NCI-H1105 (cell line): ENCODE results near the gene CNOT4.
"Not testable (repeated sequence)": the region's sequence is repeated elsewhere in the genome, so short reads cannot be mapped to it uniquely, and the experiment has no call there.

Source experiments
- DNase-seq: peaks from one replicate; lab custom pipeline; 2025; lab: John Stamatoyannopoulos, UW

CNOT4 gene

DNA sequence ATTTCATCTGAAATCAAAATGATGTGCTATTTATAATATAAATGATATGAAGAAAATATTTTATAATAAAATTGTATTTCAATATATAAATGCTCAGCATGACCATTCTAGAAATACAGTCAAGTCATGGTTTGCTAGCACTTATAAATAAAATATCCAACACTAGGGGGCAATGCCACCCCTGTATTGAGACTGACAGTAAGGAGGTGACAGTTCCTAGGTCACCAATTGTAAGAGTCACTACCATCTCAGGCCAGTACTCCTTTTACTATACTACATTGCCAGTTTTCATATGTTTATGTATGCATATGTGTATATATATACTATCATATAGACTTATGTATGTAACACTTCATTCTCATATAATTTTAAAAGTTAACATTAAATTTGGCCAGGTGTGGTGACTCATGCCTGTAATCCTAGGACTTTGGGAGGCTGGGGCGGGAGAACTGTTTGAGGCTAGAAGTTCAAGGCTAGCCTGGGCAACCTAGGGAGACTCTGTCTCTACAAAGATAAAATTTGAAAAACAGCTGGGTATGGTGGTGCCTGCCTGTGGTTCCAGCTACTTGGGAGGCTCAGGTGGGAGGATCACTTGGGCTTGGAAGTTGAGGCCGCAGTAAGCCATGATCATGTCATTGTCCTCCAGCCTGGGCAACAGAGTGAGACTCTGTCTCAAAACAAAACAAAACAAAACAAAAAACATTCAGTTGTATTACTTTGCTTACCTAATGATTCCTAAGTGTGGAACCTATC, 2.4 kb upstream of the CNOT4 start:
- peak; percentile 26 for DNase-seq

DNA sequence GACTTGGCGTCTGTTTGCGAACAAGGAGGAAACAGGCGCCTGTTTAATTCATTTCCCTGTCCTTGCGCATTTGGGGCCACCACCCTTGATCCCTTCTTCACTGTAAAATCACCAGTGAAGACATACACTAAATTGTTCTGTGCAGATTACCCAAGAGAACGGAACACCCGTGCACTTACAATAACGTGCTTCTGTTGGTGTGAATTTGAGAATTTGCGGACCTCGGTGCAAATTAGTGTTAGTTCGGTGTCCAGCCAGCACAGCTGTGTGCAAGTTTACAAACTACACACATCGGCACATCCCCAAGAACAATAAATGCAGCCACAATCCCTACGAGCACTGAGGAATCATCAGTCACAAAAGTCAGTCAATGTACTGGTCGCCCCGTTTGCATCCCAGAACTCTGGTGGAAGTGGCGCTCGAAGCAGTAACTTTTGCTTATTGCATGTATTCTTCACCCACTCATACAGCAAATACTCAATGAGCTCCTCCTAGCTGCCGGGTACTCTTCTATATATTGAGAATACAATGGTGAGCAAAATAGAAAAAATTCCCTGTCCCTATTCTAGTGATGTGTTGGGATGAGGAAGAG, 786 bp upstream of the CNOT4 start:
- DNase-seq = no peak

DNA sequence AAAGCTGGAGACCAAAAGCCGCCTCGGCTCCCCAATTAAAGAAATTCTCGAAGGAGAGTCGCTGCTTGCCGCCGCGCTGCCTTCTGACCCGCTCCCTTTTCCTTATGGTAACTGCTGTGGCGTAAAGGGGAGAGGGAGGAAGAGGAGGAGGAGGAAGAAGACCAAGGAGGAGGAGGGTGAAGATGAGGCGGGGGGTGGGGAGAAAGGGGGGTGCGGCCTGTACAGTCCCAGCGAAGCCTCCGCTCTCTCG, 388 bp downstream of the CNOT4 start:
- DNase-seq = no peak

DNA sequence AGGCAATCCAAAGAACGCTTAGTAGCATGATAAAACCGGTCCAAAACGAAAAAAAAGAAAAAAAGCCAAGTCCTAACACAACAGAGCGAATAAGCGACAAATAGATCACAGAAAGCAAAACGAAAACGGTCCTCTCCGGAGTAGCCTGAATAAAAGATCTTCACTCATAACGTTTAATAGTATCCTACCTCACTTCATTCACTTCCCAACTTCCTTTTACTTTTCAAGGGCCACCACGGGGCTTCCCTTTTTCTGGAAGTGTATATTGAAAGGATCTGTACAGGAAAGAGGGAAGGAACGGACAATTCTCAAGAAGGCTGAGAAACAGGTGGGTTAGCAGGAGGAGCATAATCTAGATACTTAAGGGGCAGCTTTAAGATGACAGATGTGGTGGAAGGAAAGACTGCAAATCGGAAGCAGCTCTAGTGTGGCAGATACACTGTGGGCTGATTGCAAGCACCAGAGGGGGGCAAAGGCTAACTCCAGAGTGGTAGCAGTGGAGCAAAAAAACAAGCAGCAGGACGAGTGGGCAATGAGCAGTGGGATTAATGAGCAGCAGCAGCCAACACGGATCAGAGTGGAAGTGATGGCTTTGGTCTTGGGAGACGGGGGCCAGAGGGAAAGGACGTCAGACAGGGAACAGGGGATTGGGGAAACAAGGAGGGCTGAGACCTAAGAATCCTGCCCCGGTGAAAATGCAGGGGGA, 866 bp downstream of the CNOT4 start:
- no peak for DNase-seq

DNA sequence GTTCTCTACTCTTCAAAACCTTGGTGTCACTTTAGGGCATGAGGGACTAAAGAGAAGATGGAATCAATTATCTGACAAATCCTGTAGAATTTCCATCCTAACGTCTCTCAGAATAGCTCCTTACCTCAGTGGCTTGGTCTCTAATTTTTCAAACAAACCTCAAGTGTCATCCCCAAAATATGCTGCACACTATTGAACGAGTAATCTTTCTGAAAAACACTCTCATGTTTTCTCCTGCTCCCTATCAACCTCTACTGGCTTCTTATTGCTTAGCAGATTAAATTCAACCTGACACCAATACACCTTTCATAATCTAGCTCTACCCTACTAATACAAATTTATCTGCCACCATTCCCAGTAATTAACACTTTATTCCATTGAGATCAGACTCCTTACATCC, 8.5 kb downstream of the CNOT4 start:
- DNase-seq = no peak

DNA sequence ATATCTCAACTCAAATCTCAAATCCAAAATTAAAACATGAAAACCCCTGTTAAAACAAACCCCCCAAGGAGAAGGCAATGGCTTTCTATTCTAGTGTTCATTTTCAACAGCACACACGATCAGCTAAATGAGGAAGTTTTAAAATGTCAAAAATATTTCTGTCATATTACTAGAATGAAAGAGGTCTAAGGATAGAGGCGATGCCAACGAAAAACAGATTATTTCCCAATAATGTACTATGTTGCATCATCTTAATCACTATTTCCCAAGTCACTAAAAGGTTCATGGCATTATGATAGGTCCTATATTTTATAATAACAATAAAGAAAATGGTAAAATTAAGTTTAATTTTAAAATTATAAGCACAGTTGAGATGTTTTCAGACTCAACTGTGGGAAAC, 10.1 kb downstream of the CNOT4 start:
- no peak for DNase-seq

DNA sequence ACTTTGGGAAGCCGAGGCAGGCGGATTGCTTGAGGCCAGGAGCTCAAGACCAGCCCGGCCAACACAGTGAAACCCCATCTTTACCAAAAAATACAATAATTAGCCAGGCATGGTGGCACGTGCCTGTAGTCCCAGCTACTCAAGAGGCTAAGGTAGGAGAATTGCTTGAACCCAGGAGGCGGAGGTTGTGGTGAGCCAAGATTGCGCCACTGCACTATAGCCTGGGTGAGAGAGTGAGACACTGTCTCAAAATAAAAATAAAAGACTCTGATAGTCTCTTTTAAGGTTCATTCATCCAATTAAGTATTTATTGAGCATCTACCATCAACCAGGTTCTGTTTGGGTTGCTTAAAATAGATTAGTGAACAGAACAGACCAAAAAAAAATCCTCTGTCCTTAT, 12.7 kb downstream of the CNOT4 start:
- DNase-seq = not testable (repeated sequence)

DNA sequence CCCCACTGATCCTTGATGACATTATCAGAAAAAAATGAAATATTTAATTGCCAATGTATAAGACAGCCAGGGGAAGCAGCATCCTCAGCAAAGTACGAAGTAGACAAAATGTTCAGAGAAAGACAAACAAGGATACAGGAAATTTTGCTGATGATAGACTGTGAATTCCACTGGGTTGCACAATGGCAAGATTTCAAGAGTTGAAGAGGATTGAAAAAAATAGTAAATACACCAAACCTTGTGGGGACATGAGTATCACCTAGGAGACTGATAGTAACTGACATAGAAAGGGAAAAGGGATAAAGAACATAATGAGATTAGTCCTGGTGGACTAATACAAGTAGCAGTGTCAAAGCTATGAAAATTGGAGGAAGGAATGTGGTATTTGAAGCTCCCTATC, 16.5 kb downstream of the CNOT4 start:
- no peak for DNase-seq

DNA sequence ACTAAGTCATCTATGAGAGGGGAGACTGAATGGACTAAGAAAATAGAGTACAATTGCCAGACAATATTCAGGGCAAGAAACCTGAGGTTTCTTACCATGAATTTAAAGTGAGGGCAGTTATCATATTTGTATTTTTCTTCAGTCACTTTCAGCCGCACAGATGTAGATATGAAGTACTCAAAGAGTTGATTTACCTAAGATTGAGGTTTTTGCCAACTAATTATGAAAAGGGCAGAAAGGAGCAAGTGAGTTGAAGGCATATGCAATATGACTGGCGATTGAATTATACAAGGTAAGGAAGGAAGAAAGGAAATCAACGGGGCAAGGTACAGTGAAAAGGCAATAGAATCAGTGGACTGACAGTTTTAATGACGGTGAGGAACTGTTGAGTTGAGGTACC, 17.8 kb downstream of the CNOT4 start:
- no peak for DNase-seq

DNA sequence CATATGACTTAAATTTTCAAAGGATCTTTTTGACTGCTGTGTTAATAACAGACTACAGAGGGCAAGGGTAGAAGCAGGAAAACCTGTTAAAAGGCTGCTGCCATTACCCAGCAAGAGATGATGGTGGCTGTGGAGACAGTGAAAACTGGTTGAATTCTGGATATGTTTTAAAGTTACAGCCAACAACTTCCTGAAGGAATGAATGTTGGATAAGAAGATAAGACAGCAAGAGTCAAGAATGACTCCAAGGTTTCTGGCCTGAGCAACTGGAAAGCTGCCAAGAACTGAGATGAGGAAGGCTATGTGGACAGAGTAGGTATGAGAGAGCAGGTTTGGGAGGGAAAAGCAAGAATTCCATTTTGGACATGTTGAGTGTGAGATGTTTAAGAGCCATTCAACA, 19.1 kb downstream of the CNOT4 start:
- no peak for DNase-seq

DNA sequence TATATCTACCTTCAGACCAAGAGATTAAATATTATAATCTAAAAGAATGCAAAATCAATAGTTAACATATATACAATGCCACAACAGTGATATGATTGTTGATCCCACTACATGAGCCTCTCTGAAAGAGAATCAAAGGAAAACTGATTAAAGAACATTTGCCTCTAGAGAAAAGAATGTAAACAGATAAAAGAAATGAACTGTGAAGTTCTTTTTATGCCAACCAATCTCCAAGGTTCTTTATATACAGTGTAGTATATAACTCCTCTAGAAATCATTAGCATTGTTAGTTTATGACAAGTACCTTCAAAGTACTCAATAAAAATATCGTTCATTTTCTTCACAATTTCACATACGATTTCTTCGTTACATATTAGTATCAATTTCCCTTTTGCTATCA, 20.1 kb downstream of the CNOT4 start:
- DNase-seq = no peak

DNA sequence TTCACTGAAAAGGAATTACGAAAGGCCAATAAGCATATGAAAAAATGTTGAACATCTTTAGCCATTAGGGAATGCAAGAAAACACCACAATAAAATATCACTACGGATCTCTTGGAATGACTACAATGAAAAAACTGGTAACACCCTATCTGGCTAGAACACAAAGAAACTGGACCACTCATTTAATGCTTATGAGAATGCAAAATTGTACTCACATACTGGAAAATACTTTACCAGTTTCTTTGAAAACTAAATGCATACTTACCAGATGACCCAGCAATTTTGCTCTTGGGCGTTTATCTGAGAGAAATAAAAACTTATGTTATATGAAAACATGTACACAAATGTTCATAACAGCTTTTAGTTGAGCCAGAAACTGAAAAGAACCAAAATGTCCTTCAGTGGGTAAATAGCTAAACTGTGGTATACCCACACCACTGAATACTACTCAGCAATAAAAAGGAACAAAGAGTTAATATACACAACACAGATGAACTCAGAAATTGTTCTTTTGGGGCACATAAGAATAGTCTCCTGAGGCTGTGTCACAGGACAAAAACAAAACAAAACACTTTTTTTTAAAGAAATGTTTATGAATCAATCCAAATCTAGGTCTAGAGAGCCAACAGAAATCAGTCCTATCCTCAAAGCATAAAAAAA, 23.5 kb downstream of the CNOT4 start:
- DNase-seq = no peak

DNA sequence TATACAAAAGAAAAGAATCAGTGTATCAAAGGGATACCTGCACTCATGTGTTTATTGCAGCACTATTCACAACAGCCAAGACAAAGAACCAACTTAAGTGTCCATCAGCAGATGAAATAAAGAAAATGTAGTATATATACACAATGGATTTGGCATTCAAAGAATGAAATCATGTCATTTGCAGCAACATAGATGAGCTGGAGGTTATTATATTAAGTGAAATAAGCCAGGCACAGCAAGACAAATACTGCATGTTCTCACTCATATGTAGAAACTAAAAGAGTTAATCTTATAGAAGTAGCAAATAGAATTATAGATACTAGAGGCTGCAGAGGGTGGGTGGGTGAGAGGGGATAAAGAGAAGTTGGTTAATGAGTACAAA, 28.3 kb downstream of the CNOT4 start:
- DNase-seq = no peak

DNA sequence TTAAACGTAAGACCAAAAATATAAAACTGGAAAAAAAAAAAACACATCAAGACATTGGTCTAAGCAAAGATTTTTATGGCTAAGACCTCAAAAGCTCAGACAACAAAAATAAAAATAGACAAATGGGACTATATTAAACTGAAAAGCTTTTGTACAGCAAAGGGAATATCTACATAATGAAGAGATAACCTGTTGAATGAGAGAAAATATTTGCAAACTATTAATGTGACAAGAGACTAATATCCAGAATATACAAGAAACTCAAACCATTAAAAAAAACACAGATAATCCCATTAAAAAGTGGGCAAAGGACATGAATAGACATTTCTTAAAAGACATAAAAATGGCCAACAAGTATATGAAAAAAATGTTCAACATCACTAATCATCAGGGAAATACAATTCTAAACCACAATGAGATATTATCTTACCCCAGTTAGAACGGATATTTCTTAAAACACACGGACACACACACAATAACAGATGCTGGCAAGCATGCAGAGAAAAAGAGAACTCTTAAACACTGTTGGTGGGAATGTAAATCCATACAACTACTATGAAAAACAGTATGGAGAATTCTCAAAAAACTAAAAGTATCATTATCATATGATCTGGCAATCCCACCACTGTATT, 28.8 kb downstream of the CNOT4 start:
- no peak for DNase-seq

DNA sequence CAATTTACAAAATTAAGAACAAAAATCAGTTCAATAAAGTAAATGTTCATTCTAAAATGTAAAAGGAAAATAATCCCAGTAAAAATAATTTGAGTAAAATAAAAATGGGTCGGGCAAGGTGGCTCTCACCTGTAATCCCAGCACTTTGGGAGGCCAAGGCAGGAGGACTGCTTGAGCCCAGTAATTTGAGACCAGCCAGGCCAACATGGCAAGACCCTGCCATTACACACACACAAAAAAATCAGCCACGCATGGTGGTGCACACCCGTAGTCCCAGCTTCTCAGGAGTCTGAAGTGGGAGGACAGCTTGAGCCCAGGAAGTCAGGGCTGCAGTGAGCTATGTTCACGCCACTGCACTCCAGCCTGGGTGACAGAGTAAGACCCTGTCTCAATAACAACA, 34.4 kb downstream of the CNOT4 start:
- no peak for DNase-seq

DNA sequence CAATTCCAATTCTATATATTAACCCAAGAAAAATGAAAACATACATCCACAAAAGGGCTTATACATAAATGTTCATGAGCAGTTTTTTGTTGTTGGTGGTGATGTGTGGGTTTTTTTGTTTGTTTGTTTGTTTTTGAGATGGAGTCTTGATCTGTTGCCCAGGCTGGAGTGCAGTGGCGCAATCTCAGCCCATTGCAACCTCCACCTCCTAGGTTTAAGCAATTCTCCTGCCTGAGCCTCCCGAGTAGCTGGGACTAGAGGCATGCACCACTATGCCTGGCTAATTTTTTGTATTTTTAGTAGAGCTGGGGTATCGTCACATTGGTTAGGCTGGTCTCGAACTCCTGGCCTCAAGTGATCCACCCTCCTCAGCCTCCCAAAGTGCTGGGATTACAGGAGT, 40.2 kb downstream of the CNOT4 start:
- not testable (repeated sequence) for DNase-seq

DNA sequence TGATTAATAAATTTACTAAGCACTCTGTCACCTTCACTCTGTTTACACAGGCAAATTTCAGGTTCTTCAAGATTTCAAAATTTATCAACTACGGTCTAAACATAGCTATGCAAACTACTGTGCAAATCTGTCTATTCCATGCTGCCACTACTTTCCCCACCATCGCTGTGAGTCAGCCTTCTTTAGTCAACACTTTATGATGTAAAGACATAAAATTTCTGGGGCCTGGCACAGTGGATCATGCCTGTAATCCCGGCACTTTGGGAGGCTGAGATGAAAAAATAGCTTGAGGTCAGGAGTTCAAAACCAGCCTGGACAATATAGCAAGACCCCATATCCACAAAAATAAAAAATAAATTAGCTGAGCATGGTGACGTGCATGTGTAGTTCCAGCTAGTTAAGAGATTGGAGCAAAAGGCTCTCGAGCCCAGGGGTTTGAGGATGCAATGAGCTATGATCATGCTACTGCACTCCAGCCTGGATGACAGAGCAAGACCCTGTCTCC, 42.6 kb downstream of the CNOT4 start:
- no peak for DNase-seq

DNA sequence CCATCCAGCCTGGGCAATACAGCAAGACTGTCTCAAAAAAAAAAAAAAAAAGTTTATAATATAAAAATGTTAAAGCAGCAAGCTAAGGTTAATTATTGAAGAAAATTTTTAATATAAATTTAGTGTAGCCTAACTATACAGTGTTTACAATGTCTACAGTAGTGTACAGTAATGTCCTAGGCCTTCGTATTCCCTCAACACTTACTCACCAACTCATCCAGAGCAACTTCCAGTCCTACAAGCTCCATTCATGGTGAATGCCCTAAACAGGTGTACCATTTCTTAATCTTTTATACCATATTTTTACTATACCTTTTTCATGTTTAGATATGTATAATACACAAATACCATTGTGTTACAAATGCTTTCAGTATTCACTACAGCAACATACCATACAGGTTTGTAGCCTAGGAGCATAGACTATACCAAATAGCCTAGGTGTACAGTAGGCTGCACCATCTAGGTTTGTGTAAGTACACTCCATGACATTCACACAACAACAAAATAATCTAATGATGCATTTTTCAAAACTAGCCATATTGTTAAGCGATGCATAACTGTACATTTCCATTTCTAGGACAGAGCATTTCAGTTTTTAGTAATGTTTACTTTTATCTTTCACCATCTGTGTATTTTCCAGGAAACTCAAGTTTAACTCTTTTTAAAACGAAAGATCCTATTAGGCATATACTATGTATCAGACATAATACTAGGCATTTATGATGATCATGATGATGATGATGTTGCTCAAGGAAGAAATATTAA, 43.3 kb downstream of the CNOT4 start:
- DNase-seq = no peak

DNA sequence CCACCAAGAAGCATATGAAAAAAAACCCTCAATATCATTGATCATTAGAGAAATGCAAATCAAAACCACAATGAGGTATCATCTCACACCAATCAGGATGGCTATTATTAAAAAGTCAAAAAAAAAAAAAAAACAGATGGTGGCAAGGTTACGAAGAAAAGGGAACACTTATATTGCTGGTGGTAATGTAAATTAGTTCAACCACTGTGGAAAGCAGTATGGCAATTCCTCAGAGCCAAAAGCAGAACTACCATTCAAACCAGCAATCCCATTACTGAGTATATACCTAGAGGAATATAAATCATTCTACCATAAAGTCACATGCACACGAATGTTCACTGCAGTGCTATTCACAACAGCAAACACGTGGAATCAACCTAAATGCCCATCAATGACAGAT, 46.0 kb downstream of the CNOT4 start:
- DNase-seq = no peak

DNA sequence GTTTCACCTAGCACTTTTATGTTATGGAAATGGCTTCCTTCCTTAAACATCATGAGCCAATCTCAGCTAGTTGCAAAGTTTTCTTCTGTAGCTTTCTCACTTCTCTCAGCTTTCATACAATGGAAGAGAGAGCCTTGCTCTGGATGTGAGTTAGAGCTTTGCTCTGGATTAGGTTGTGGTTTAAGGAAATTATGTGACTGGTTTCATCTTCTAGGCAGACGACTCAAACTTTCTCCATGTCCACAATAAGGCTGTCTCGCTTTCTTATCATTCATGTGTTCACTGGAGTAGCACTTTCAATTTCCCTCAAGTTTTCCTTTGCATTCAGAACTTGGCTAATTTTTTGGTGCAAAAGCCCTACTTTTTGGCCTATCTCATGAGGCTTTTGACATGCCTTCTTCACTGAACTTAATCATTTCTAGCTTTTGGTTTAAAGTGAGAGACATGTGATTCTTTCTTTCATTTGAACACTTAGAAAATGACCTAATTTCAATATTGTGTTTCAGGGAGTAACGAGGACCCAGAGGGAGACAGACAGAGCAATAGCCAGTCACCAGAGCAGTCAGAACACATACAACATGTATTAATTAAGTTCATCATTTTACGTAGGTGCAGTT, 49.8 kb downstream of the CNOT4 start:
- no peak for DNase-seq

DNA sequence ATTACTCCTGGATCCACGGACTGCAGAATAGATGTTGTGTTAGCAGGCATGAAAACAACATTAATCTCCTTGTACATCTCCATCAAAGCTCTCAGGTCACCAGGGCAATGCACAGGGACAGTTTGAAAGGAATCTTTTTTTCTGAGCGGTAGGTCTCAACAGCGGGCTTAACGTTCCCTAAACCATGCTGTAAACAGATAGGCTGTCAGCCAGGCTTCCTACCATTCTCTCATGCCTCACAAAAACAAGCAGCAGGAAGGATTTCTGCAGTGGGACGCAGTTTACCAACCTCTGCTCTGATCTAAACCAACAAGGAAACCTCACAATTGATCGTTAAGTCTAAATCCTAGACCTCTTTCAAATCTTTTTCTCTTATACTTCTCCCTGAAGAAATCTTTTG, 50.8 kb downstream of the CNOT4 start:
- no peak for DNase-seq
